ENCODE measurements around the gene BABAM1.

Gene BABAM1

GRCh38 chr19:17327654-17328516 is 60.6 kb downstream of the BABAM1 start:
- TF ChIP-seq, protein P1, sequence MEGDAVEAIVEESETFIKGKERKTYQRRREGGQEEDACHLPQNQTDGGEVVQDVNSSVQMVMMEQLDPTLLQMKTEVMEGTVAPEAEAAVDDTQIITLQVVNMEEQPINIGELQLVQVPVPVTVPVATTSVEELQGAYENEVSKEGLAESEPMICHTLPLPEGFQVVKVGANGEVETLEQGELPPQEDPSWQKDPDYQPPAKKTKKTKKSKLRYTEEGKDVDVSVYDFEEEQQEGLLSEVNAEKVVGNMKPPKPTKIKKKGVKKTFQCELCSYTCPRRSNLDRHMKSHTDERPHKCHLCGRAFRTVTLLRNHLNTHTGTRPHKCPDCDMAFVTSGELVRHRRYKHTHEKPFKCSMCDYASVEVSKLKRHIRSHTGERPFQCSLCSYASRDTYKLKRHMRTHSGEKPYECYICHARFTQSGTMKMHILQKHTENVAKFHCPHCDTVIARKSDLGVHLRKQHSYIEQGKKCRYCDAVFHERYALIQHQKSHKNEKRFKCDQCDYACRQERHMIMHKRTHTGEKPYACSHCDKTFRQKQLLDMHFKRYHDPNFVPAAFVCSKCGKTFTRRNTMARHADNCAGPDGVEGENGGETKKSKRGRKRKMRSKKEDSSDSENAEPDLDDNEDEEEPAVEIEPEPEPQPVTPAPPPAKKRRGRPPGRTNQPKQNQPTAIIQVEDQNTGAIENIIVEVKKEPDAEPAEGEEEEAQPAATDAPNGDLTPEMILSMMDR (IDR thresholded peaks at IDR 0.05): peak; percentile 80

Data from LNCAP (cell line).